ENCODE data around the gene FDXR.

- TF ChIP-seq CTCF (IDR thresholded peaks at IDR 0.05) (no peak), POLR2A (IDR thresholded peaks at IDR 0.05) (no peak)
These were observed 1.8 kb upstream of the FDXR start for GRCh38 chr17:74874615-74875037.

Measured in adrenal gland (tissue), 5 donors.